Neural crest cell (in vitro differentiated cells): Measurements from ENCODE around the gene HSD17B12. TPM values are rescaled to one million over a fixed set of nuclear protein-coding genes. Genes with fewer than 3 reads are reported as not detected.

Source experiments
- DNase-seq: peaks from one replicate; pipeline ENCODE4 v3.0.0; 2021; ENCODE audit warnings: low read depth, mixed read lengths, low spot score
- H3K27ac Mint-ChIP-seq: one replicate; pipeline ENCODE4 v1.8.0; 2021; ENCODE audit warnings: mild to moderate bottlenecking, mixed read lengths; ENCODE audit not compliant: unreplicated experiment
- H3K27me3 Mint-ChIP-seq: 2 replicates; pipeline ENCODE4 v1.8.0; 2021; ENCODE audit warnings: low read depth, mild to moderate bottlenecking, mixed read lengths
- H3K36me3 Mint-ChIP-seq: 2 replicates; pipeline ENCODE4 v1.8.0; 2021; ENCODE audit warnings: low read depth, mild to moderate bottlenecking, mixed read lengths
- H3K4me1 Mint-ChIP-seq: 2 replicates; pipeline ENCODE4 v1.8.0; 2021; ENCODE audit warnings: mixed read lengths
- H3K4me3 Mint-ChIP-seq: one replicate; pipeline ENCODE4 v1.8.0; 2021; ENCODE audit warnings: mild to moderate bottlenecking, mixed read lengths
- H3K9me3 Mint-ChIP-seq: 2 replicates; pipeline ENCODE4 v1.8.0; 2021; ENCODE audit warnings: mixed read lengths
- total RNA-seq: library from RNA; stranded (reverse); gene quantifications from 2 replicates; pipeline ENCODE4 v1.2.1, GENCODE V29; 2021
- TF ChIP-seq, protein P1 (sequence below): fragments of 200-600 bp; sonication (generic); conservative IDR thresholded peaks from 2 replicates; pipeline ENCODE4 v1.5.0; 2021; ENCODE audit warnings: antibody characterized with exemption, mild to moderate bottlenecking

The HSD17B12 gene
- total RNA-seq, 1 donor from 2014 or later, result 116 TPM

DNA sequence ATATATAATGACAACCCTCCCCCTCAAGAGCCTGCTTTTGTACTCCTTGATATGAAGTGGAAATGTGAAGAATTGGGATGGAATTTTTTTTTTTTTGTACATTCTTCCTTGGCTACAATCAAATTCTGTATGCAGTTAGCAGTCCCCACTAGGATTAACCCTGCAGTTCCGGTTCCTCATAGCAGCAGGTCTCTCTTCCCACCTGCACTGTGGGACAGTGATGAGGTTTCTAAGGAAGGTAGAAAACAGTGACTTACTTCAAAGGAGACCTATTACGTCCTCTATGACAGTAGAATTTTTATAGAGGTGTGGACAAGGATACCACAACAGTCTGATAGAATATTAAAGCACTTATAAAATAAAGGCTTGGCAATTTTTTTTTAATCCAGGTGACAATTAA lies 153.7 kb downstream of the HSD17B12 start:
- TF ChIP-seq, protein P1, sequence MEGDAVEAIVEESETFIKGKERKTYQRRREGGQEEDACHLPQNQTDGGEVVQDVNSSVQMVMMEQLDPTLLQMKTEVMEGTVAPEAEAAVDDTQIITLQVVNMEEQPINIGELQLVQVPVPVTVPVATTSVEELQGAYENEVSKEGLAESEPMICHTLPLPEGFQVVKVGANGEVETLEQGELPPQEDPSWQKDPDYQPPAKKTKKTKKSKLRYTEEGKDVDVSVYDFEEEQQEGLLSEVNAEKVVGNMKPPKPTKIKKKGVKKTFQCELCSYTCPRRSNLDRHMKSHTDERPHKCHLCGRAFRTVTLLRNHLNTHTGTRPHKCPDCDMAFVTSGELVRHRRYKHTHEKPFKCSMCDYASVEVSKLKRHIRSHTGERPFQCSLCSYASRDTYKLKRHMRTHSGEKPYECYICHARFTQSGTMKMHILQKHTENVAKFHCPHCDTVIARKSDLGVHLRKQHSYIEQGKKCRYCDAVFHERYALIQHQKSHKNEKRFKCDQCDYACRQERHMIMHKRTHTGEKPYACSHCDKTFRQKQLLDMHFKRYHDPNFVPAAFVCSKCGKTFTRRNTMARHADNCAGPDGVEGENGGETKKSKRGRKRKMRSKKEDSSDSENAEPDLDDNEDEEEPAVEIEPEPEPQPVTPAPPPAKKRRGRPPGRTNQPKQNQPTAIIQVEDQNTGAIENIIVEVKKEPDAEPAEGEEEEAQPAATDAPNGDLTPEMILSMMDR, result no peak
- peaks cover 29% of the 10 kb centered on the region for H3K4me1 Mint-ChIP-seq

DNA sequence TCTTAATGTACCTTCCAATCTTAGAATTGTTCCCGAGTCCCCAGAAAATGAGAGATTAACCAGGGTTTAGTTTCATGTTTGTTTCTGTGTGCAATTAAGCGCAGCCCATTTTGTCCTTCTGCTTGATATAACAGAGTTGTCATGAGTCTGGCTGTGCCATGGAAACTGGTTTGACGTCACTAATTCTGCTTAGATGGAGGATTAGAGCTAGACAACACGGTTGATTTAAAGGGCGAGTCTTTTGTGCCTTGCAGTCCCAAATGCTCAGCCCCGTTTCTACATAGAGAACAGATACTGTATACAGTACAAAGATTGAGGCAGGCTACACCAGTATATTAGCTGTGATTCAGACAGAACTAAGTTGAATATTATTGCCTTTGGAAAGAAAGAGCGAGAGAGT lies 154.6 kb downstream of the HSD17B12 start:
- TF ChIP-seq, protein P1, result no peak
- no peak for DNase-seq
- no peaks in the 10 kb centered on the region for H3K27me3 Mint-ChIP-seq
- H3K9me3 Mint-ChIP-seq, result no peaks in the 10 kb centered on the region
- H3K36me3 Mint-ChIP-seq, result peaks cover 15% of the 10 kb centered on the region
- H3K4me3 Mint-ChIP-seq, result no peak overlapping the region
- H3K27ac Mint-ChIP-seq, result no peak overlapping the region
- peaks cover 29% of the 10 kb centered on the region for H3K4me1 Mint-ChIP-seq

More for the DNA sequence above, 153.7 kb downstream of the HSD17B12 start:
- no peaks in the 10 kb centered on the region for H3K27me3 Mint-ChIP-seq
- H3K4me3 Mint-ChIP-seq, result no peak overlapping the region
- H3K27ac Mint-ChIP-seq, result no peak overlapping the region
- no peak for DNase-seq
- peaks cover 13% of the 10 kb centered on the region for H3K36me3 Mint-ChIP-seq
- no peaks in the 10 kb centered on the region for H3K9me3 Mint-ChIP-seq

DNA sequence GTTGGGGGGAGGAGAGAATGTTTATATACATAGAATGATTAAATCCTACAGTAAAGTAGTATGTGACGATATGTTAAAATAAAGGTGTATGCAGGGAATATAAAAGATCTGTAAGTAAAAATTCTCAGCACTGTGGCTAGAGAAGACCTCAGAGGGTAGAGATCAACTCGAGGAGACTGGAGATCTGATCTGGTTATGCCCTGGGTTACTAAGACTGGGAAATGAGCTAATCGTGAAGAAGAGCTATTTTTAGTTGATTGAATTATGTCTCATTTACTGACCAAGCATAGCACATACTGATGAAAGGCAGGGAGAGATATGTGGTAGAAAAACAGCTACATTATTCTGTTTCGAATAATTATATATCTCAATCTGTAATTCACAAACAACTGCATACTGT lies 157.3 kb downstream of the HSD17B12 start:
- H3K27me3 Mint-ChIP-seq, result no peaks in the 10 kb centered on the region
- no peak overlapping the region for H3K27ac Mint-ChIP-seq
- no peaks in the 10 kb centered on the region for H3K9me3 Mint-ChIP-seq
- TF ChIP-seq, protein P1, result no peak
- H3K4me1 Mint-ChIP-seq, result peaks cover 20% of the 10 kb centered on the region
- no peak overlapping the region for H3K4me3 Mint-ChIP-seq
- no peak for DNase-seq
- peaks cover 22% of the 10 kb centered on the region for H3K36me3 Mint-ChIP-seq

DNA sequence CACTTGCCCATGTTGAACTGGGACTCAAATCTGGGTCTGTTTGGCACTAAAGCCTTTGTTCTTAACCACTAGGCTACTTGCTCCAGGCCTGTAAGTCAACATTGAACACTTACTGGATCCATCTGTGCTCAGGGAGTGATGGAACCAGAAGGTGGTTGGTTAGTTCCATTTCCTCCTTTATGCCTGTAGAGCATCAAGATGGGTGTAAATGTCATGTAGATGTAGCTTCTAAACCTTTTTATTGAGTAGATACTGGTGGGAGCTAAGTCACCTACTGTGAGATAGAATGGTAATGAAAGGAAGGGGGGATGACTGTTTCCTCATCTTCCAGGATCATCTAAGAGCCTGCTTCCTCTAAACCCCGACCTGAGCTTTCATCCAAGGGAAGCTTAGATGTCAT lies 161.5 kb downstream of the HSD17B12 start:
- no peaks in the 10 kb centered on the region for H3K4me1 Mint-ChIP-seq
- DNase-seq, result no peak
- H3K4me3 Mint-ChIP-seq, result no peak overlapping the region
- no peaks in the 10 kb centered on the region for H3K27me3 Mint-ChIP-seq
- TF ChIP-seq, protein P1, result no peak
- no peak overlapping the region for H3K27ac Mint-ChIP-seq
- H3K9me3 Mint-ChIP-seq, result no peaks in the 10 kb centered on the region
- H3K36me3 Mint-ChIP-seq, result peaks cover 22% of the 10 kb centered on the region

DNA sequence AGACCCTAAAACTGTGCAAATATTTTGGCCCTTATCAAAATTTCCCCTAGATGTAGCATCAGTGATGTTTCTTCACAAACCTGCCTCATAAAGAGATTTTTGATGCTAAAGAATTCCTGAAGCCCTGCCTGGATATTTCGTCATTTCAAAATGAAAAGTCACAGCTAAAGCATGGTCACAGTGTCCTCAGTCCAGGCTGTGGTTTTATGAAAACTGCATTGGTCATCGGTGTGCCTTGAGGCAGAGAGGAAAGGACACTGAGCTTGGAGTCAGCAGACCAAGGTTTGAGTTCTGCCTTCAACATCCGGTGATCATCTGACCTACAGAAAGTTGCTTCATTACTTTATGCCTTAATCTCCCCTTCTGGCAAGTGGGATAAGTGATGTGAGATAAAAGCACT lies 165.3 kb downstream of the HSD17B12 start:
- Mint-ChIP-seq H3K4me1 (no peaks in the 10 kb centered on the region), H3K9me3 (no peaks in the 10 kb centered on the region), H3K27ac (no peak overlapping the region), H3K27me3 (no peaks in the 10 kb centered on the region), H3K4me3 (no peak overlapping the region), H3K36me3 (peaks cover 13% of the 10 kb centered on the region)
- TF ChIP-seq, protein P1, result no peak
- DNase-seq, result no peak
